HG03442 (cell line): ENCODE data around the gene IGSF21.

Source experiments
- ATAC-seq: cut with Tn5 transposase; IDR thresholded peaks from one replicate; pipeline ENCODE4 v1.9.1; 2021; ENCODE audit warnings: mild to moderate bottlenecking, moderate library complexity; ENCODE audit not compliant: unreplicated experiment

IGSF21 gene

DNA sequence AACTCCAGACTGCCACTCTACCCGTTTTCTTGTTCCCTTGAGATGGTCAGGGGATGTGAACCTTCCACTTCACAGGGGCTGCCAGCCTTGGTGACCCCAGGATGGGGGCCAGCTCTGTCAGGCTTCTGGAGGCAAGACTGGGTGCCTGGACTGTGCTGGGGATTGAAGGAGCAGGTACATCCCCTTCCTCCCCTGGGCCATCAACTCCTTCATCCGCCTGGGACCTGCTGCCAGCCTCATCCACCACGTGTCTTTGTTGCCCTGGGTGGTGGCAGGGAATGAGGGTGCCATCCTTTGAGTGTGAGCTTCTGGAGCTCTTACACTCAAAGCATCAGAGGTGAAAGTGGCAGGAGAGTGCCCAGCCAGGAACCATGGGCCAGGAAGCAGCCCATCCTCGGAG is 139.6 kb downstream of the IGSF21 start:
- no peak for ATAC-seq

DNA sequence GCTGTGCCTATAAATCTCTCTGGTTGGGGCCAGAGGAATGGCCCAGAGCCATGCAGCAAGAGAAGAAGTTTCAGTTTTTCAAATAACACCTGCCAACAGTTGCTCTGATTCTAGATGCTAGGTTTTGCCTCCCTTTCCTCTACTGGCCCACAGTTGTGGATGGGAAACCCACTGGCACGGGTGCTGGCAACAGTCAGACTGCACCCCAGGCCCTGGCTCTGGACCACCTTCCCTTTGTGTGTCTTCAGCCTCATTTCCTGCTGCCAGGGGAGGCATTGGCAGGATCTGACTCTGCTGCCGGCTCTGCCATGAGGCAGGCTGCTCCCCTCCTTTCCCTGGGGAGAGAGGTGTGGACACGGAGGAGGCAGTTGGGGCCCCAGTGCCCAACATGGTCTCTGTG is 142.0 kb downstream of the IGSF21 start:
- no peak for ATAC-seq

DNA sequence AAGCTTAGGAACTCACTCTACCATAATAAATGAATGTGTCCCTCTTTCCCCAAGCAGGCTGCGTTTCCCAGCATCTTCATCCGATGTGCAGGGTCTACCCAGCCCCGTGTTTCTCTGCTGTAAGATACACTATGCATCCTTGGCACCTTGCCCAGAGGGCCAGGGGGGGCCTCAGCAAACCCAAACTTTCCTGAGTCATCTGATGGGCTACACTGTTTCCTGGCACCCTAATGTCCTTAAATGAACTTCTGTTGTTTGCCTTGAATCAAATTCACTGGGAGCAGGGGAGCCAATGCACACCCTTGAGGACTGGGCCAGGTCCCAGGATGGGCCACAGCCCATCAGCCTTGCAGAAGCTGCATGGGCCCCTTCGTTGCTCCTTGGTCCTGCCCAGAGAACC is 145.5 kb downstream of the IGSF21 start:
- ATAC-seq: no peak

DNA sequence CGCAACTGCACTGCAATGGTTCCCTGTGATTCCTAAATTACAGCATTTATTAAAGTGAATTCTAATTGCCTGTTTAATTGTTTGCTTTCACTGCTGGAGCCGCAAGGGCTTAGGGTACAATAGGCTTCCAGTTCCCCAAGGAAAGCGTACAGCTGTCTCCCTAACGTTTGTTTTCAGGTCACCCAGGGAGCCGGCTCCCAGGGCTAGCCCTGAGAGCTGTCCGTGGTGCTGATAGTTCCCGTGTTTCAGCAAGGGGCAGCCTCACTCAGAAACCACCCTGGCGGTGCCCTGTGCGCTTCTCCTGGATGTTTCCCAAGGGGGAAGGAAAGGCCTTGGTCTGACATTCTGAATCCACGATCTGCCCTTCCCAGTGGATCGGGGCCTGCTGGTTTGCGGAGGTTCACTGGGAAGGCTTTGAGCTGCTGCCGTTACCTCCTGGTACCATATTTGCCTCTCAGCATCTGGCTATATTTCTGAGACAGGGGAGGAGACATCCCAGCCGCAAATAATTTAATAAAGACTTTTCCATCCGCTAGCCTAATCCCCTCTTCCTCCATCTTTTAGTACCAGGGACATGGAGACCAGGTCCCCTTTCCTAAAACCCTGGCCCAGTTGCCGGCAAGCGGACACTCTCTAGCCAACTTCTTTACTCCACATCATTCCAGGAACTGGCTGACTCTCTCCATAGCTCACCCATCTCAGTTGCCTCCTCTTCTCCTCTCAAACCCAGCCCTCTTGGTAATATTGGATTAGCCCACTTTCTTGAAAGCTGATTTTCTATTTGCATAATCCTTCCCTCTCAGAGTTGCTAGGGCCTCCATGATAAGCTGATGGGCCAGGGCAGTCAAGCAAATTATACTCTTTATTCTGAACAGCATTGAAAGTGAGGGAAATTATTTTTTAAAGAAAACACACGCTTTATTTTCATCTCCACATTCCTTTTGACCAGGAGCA is 149.0 kb downstream of the IGSF21 start:
- ATAC-seq: no peak

DNA sequence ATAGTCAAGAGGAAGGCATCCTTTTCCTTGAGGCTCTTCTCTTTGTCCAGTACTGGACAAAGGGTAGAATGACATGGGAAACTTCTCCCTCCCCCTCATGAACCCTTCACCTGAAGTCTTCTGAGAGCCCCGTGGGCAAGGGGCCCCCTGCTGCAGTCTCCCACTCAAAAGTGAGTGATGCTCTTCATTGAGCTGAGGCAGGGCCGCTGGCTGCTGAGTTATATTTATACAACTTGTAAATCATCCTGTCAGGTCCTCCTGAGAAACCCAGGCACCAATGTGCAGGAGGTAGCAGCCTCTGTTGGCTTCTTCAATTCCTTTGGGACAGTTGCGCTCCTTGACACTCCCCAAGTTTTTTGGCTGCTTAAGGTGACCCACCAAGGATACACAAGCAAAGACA is 150.2 kb downstream of the IGSF21 start:
- no peak for ATAC-seq

DNA sequence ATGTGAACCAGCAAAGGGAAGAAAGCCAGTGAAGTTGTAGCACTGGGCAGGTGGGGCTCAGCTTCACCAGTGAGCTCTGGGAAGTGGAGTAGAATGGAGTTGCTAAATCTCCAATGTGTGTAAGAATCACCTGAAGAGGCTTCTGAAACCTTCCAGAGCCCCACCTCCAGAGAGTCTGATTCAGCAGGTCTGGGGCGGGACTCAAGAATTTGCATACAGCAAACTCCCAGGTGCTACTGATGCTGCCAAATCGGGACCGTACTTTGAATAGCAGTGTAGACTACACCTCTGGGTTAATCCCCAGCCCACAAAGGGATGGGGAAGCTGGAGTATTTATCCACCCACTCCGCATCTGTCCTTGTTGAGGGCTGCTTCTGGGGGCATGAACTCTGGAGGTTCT is 154.3 kb downstream of the IGSF21 start:
- ATAC-seq: no peak

DNA sequence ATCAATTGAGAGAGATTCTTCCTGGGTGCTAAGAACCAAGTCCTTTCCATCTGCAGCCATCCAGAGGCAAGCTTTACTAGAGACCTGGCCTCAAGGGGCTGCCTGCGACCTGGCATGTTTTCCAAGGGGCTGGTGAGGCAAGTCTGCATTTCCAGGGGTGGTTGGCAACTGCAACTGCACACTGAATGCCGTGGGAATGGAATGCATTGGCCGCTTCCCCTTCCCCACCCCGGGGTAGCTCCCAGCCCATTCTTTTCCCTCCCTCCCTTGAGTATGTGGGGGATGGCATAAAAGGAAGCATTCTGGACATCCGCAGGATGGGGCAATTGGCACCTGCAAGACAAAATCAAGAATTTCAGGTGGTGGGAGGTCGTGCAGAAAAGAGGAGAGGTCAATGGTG is 155.1 kb downstream of the IGSF21 start:
- no peak for ATAC-seq

DNA sequence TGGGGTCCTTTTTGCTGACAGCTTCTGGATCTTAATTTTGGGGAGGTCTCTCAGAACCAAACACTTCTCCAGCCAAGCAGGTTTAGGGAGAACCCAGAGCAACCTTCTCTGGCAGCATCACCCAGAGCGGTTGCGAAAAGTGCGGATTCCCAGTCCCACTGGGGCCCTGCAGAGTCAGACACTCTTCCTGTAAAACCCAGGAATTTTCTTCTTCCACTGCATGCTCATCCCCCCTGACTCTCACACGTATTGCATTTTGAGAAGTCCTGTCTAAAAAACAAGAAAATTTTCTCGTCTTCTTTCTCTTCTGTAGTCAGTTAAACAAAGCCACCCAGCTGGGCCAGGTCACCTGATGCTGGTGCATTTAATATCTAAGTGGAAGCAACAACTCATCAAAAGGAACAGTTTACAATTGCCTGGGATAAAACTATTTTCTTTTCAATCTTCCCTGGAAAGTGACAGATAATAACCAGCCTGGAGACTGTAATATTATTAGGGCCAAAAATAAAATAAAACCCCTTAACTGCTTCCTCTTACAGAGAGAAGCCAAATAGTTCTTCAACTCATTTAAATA is 156.0 kb downstream of the IGSF21 start:
- no peak for ATAC-seq

DNA sequence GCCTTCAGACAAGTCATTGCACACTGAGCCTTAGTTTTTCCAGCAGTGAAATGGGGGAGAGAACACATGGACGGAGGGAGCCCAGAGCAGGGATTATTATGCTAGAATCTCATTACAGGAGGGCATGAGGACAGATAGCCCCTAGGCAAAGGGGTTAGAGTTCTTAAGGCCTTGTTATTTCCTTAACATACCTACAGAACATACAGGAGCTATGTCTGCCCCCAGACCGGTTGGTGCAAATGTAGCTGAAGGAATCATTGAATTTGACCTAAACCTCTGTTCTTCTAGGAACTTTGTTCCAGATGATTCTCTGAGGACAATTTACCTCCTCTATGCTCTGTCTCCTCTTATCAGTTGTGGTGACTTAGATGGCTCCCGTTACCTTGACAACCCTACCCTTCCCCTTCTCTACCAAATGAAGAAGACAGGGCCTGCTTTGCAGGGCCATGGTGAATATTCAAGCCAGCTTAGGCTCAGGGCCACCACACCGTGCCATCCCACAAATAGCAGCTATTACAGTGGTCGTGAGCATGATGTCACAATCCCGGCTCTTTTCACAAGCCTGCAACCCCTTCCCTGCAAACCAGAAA is 156.9 kb downstream of the IGSF21 start:
- ATAC-seq: no peak

DNA sequence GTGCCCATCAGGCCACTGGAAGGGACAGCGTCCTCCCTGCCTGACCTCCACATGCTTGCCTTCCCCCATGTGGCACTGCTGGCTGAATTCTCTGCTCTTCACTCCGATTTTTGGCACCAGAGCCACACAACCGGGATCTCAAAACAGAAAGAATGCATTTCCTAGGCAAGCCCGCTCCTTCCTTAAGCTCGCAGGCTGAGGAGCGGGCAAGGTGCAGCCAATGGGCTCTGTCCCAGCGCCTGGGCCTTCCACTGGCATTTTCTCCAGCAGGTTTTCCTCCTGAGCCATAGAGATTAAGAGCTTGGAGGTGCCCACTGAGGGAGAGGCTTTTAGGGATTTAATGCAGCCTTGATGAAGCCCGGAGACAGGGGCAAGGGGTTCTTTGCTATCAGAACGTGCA is 158.0 kb downstream of the IGSF21 start:
- no peak for ATAC-seq

DNA sequence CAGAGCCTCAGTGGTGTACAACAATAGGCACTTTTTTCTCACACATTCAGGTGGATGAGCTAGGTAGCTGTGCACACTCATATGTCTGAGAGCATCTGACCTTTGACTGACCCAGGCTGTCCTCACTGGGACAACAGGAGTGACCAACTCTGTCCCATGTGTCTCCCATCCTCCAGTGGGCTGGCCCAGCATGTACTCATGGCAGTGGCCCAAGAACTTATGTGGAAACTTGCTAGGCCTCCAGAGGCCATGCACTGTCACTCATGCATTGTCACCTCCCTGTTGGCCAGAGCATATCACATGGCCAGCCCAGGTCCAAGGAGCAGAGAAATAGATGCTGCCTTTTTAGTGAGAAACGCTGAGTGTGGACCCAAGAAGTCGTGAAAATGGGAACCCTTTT is 158.8 kb downstream of the IGSF21 start:
- ATAC-seq: no peak

DNA sequence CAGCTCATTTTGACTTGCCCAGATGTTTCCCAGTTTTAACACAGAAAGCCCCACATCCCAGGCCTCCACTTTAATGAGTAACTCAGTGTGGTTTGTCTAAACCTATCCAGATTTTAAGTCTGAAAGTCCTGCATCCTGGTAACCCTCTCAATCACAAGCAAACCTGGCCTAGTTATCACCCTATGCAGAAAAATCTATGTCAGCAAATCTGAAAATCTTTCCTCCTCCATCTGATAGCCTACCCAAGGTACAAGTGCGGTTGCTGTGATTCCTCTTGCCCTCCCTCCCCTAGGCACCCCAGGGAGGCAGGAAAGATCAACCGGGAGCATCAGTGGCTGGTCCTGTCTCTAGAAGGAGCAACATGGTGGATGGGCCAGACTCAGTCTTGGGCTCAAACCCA is 163.7 kb downstream of the IGSF21 start:
- ATAC-seq: no peak

DNA sequence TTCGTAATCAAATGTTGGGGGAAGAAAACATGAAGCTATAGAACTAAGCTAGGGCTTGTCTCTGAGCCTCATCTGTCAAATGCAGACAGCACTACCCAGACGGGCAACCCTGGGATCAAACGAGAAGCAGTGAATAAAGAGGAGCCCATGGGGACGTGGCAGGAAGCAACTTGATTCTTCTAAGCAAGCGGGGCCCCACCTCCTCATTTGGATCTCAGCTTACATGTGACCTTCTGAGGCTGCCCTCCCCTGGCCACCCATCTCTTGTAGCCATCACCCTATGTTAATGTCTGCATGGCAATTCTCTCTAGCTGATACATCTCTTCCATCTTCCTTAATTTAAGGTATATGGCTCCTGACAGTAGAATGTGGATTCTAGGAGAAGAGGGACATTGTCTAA is 171.3 kb downstream of the IGSF21 start:
- no peak for ATAC-seq

DNA sequence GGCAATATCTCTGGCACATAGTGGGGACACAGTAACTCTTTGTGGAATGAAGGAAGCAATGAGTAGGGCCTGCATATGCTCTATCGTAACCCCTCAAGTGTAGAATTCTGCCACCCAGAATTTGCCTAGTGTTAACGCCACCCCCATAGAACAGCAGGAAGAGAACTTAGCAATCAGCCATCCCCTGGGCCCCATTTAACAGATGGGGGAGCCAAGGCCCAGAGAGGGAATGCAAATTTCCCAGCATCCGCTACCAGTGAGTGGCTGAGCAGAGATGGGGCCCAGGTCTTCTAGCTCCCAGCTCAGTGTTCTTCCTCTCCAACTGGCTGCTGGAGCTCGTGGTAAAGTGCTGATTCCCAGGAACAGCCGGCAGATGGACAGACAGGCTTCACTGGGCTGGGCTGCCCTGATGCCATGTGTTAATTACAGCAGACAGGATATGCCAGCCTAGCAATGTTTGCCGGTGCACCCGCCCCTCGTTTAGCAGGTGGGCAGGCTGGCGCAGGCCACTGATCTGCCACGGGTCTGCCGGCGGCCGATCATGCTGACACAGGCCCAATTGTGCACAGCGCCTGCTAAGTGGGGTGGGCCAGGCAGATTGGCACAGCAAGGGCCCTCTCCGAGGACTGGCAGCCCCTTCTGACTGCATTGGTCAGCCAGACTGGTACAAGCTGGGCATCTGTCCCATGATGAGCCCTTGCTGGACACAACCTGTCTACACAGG is 171.9 kb downstream of the IGSF21 start:
- no peak for ATAC-seq

DNA sequence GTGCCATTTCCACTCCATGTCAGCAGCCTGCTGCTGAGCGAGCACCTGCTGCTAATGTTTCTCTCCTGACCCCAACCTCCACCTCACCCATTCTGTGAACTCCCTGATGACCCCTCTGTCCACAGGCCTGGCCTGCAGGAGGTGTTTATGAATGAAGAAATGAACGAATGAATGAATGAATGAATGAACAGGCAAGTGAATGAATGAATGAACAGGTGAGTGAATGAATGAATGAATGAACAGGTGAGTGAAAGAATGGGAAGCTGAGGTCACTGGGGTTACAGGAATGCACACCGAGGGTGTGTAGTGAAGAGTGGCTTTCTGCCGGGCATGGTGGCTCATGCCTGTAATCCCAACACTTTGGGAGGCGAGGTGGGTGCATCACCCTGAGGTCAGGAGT is 173.4 kb downstream of the IGSF21 start:
- no peak for ATAC-seq

DNA sequence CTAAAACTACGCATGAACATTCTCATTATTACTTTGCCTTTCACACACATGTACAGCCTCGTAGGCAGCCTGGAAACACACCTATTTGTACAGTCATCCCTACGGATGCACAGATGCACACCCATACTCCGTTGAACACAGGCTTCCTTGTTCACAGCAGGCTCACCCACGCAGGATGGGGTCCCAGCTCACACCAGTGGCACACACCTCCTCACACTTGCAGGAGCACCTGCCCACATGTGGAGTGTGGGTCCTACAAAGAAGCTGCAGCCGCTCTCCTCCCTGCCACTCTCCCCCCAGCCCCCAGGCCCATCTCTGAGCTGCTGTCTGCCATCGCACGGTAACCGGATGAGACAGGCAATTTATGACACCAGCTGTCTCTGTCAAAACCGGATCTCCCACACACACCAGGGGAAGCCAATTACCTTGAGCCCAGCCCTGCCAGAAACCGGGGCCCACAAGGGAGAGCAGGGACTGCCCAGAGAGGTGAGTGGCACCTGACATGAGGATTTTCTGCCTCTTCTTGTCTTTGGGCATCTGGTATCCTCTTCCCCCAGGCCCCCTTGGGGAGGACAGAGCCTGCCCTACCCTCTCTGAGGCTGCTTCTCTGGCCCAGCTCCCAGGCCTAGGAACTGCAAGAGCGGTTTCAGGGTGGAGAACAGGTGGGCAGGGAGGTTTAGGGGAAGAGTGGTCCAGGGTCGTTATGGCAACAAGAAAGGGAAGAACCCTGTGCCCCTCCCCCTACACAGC is 175.4 kb downstream of the IGSF21 start:
- ATAC-seq: no peak

DNA sequence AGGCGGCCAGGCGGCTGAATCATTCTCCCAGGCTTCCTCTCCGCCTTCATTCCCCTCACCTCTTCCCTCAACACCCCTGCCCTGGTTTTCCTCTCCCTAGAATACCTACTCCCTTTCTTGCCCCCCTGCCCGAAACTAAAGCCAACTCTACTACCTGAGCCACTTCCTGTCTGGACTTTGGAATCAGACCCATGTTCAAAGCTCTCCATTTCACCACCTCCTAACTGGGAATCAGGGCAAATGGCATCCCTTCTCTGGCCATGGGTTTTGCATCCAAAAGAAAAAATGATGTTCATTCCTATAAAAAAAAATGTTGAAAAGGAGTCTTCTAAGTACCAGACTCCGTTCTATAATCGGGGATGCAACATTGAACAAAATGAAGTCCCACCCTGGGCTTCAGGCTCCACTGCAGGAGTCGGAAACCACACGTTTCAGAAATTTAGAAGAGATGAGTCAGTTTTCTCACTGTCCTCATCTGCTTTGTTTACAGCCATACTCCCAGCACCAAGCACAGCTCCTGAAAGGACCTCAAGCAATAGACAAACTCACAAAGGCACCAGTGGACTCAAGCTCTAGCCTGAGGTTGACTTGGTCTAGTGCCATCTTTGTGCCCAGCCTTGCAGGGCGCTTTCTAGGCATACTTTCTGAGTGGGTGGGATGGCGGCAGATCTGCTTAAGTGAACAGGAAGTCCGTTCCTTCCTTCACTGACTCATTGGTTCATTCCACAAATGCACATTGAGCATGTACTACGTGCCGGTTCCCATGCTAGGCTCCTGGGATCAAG is 176.2 kb downstream of the IGSF21 start:
- no peak for ATAC-seq

DNA sequence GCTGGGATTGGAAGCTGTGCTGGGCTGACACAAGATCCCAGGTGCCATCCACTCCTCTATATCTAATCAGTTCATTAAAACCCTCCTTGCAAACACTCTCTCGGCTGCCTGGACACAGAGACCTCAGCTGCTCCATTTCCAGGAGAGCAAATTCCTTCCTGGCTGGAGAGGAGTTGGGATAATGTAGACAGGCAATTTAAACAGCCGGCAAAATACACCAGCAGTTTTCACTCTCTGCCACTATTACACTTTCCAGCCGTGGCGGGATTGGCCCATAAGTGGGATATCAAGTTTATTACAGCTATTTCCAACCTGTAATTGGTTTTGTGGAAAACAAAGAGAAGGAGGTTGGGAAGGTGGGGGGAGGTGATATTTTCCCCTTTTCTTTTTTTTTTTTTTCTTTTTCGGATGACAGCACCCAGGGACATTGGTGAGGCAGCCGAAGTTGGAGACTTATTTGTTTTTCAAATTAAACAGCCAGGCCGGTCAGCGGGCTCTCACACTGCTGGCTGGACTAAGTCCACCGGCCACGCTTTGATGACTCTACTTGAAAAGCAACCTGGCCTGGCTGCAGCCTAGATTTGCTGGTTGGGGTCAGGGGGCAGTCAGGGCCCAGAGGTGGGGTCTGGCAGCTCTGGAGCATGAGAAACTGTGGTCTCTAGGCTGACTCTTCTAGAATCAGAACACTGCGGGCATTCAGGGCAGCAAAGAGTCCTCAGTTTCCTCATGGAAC is 177.4 kb downstream of the IGSF21 start:
- no peak for ATAC-seq

DNA sequence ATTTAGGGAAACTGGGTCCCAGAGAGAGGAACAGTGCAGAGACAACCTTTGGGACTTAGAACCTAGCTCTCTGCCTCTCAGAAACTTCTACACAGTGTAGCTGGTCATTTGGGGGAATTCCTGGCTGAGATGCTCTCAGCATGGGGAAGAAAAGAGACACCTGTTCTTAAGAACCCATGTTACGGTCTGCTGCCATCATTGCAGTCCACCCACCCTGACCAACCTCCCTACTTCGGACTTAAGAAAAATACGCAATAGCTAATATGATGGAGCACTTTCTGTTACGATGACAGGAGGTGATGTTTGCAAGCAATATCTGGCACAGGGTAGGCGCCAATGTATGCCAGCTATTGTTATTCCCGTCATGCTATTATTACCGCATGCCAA is 177.9 kb downstream of the IGSF21 start:
- ATAC-seq: no peak
